Loucy (cell line): ENCODE data around the gene CTIF.

ENCODE experiments used
- H2AFZ ChIP-seq: fragments of 200-600 bp; sonication (generic); 2 replicates; pipeline ENCODE4 v1.6.0; 2016; ENCODE audit warnings: antibody characterized with exemption, mild to moderate bottlenecking, low read length, moderate library complexity
- H3F3A ChIP-seq: fragments of 200-600 bp; 2 replicates; pipeline ENCODE4 v1.6.0; 2016; ENCODE audit warnings: antibody characterized with exemption, low read depth, mild to moderate bottlenecking
- H3K27me3 ChIP-seq: fragments of 200-600 bp; sonication (generic); 2 replicates; pipeline ENCODE4 v1.6.1; 2014; ENCODE audit warnings: low read length, mild to moderate bottlenecking; ENCODE audit not compliant: insufficient read depth, poor library complexity, severe bottlenecking
- H3K36me3 ChIP-seq: fragments of 200-600 bp; sonication (generic); 2 replicates; pipeline ENCODE4 v1.6.1; 2016; ENCODE audit warnings: low read length; ENCODE audit not compliant: insufficient read depth
- H3K4me1 ChIP-seq: fragments of 200-600 bp; sonication (generic); 2 replicates; pipeline ENCODE4 v1.5.1; 2014; ENCODE audit warnings: low read length, mild to moderate bottlenecking; ENCODE audit not compliant: insufficient read depth, poor library complexity, severe bottlenecking
- H3K4me2 ChIP-seq: fragments of 200-600 bp; sonication (generic); 2 replicates; pipeline ENCODE4 v1.6.0; 2014; ENCODE audit warnings: antibody characterized with exemption, low read length, low read depth, mild to moderate bottlenecking; ENCODE audit not compliant: poor library complexity, severe bottlenecking
- H3K4me3 ChIP-seq: fragments of 200-600 bp; sonication (generic); 2 replicates; pipeline ENCODE4 v1.5.1; 2014; ENCODE audit warnings: low read length, mild to moderate bottlenecking, mixed read lengths; ENCODE audit not compliant: poor library complexity, severe bottlenecking
- H3K79me2 ChIP-seq: fragments of 200-600 bp; sonication (generic); 2 replicates; pipeline ENCODE4 v1.6.1; 2014; ENCODE audit warnings: low read length; ENCODE audit not compliant: insufficient read depth
- H3K9ac ChIP-seq: fragments of 200-600 bp; sonication (generic); 2 replicates; pipeline ENCODE4 v1.6.0; 2014; ENCODE audit warnings: mild to moderate bottlenecking, low read depth, low read length, moderate library complexity; ENCODE audit not compliant: poor library complexity, severe bottlenecking
- H3K9me2 ChIP-seq: fragments of 200-600 bp; sonication (generic); replicated peaks from 2 replicates; pipeline ENCODE4 v1.6.1; 2016; ENCODE audit warnings: low read depth, low read length, mixed read lengths
- H3K9me3 ChIP-seq: fragments of 200-600 bp; sonication (generic); 2 replicates; pipeline ENCODE4 v1.6.1; 2014; ENCODE audit warnings: mild to moderate bottlenecking, antibody characterized with exemption, low read length, low read depth; ENCODE audit not compliant: insufficient read depth
- H4K20me1 ChIP-seq: fragments of 200-600 bp; sonication (generic); 2 replicates; pipeline ENCODE4 v1.6.0; 2014; ENCODE audit warnings: antibody characterized with exemption, low read length, mild to moderate bottlenecking; ENCODE audit not compliant: insufficient read depth, poor library complexity, severe bottlenecking
- EZH2phosphoT487 ChIP-seq: fragments of 200-600 bp; IDR thresholded peaks from 2 replicates; pipeline ENCODE4 v1.6.1; 2018; ENCODE audit warnings: antibody characterized with exemption, mild to moderate bottlenecking, moderate library complexity, borderline replicate concordance
- TF ChIP-seq, protein P1 (sequence below): fragments of 200-600 bp; sonication (generic); conservative IDR thresholded peaks from 2 replicates; pipeline ENCODE4 v1.5.1; 2014; ENCODE audit warnings: mild to moderate bottlenecking, antibody characterized with exemption, low read length

CTIF gene

DNA sequence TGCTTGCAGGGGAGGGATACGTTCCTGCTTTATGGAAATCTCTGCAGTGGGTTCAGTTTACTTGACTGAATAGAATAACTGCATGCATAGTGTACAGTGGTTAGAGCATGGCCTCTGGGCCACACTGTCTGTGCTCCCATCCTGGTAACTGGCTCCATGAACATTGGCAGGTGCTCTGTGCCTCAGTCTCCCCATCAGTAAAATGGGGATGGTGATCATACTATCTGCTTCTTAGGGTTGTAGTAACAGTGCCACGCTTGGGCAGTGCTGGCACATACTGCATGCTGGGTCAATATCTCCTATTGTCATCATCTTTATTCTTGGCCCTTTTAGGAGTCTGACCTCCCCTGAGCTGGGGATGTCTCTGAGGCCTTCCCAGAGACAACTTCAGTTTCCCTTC is 117.3 kb downstream of the CTIF start:
- Histone ChIP-seq H2AFZ (no peak overlapping the region), H4K20me1 (no peaks in the 10 kb centered on the region)

DNA sequence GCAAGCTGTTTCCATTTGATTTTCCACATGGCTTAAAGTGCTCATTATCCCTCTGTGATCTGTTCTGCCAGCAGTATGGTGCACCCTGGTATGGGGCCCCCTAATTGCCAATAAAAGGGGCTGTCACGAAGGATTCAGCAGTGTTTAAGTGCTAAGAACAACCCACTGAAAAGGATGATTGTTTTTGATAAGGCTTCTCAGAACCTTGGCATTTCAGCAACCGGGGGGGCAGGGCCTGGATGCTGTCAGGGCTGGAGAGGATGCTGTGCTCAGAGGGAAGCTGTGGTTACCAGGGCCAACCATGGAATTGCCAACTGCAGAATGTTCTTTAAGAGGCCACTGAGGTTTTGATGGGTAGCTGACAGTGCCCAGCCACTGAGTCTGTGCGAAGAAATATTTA is 117.8 kb downstream of the CTIF start:
- H3K79me2 ChIP-seq: no peaks in the 10 kb centered on the region
- H3K36me3 ChIP-seq: no peaks in the 10 kb centered on the region
- no peak overlapping the region for H3K4me2 ChIP-seq
- no peaks in the 10 kb centered on the region for H3F3A ChIP-seq
- H3K27me3 ChIP-seq: no peaks in the 10 kb centered on the region
- H3K9me3 ChIP-seq: no peaks in the 10 kb centered on the region
- H4K20me1 ChIP-seq: no peaks in the 10 kb centered on the region
- H3K4me3 ChIP-seq: no peak overlapping the region
- H3K4me1 ChIP-seq: peaks cover 4% of the 10 kb centered on the region
- no peak overlapping the region for H3K9ac ChIP-seq
- no peak for TF ChIP-seq EZH2phosphoT487
- TF ChIP-seq, protein P1, sequence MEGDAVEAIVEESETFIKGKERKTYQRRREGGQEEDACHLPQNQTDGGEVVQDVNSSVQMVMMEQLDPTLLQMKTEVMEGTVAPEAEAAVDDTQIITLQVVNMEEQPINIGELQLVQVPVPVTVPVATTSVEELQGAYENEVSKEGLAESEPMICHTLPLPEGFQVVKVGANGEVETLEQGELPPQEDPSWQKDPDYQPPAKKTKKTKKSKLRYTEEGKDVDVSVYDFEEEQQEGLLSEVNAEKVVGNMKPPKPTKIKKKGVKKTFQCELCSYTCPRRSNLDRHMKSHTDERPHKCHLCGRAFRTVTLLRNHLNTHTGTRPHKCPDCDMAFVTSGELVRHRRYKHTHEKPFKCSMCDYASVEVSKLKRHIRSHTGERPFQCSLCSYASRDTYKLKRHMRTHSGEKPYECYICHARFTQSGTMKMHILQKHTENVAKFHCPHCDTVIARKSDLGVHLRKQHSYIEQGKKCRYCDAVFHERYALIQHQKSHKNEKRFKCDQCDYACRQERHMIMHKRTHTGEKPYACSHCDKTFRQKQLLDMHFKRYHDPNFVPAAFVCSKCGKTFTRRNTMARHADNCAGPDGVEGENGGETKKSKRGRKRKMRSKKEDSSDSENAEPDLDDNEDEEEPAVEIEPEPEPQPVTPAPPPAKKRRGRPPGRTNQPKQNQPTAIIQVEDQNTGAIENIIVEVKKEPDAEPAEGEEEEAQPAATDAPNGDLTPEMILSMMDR: no peak
- H3K9me2 ChIP-seq: no peaks in the 10 kb centered on the region
- H2AFZ ChIP-seq: no peak overlapping the region

More for the DNA sequence above, 117.3 kb downstream of the CTIF start:
- Histone ChIP-seq H3K9me3 (no peaks in the 10 kb centered on the region), H3K4me3 (no peak overlapping the region), H3K4me1 (peaks cover 4% of the 10 kb centered on the region), H3K27me3 (no peaks in the 10 kb centered on the region), H3K4me2 (no peak overlapping the region), H3F3A (no peaks in the 10 kb centered on the region), H3K79me2 (no peaks in the 10 kb centered on the region), H3K36me3 (no peaks in the 10 kb centered on the region), H3K9me2 (no peaks in the 10 kb centered on the region), H3K9ac (no peak overlapping the region)
- TF ChIP-seq, protein P1: no peak
- TF ChIP-seq EZH2phosphoT487: no peak

DNA sequence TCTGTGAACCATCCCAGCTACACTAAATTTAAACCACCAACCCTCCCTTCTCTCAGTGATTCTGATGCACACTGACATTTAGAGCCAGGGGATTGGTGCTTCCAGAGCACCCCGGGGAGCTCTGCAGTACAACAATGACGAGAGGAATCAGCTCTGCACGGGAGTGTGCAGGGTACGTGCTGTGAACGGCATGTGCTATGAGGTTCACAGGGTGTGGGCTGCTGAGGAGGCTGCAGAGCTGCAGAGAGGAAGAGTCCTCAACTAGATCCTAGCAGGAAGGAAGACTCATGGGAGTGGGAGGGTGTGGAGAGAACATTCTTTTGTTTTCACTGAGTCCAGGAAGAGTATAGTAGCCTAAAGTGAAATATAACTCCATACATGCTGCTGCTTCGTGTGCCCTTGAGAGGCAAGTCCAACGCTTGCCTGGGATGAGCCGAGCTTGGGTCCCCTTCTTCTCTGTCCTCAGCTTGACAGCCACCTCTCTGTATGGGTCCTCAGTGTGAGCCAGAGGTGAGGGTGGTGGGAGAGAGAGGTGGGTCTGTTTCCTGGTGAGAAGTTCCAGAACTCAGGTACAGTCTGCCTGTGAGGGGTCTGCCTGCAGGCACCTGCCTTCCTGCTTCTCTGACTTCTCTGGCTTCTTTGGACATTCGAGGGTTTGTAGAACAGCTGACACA is 118.8 kb downstream of the CTIF start:
- no peak overlapping the region for H3K4me2 ChIP-seq

More for the DNA sequence above, 118.8 kb downstream of the CTIF start:
- no peaks in the 10 kb centered on the region for H3F3A ChIP-seq
- H3K79me2 ChIP-seq: no peaks in the 10 kb centered on the region
- no peak overlapping the region for H3K9ac ChIP-seq
- H3K9me2 ChIP-seq: no peaks in the 10 kb centered on the region
- no peaks in the 10 kb centered on the region for H3K36me3 ChIP-seq
- H3K27me3 ChIP-seq: no peaks in the 10 kb centered on the region
- TF ChIP-seq, protein P1: no peak
- no peak for TF ChIP-seq EZH2phosphoT487
- H4K20me1 ChIP-seq: no peaks in the 10 kb centered on the region
- H3K4me3 ChIP-seq: no peak overlapping the region
- no peaks in the 10 kb centered on the region for H3K9me3 ChIP-seq
- H2AFZ ChIP-seq: no peak overlapping the region
- peaks cover 4% of the 10 kb centered on the region for H3K4me1 ChIP-seq
